ENCODE data around the gene SRBD1. TPM values are rescaled to one million over a fixed set of nuclear protein-coding genes. Genes with fewer than 3 reads are reported as not detected.

Gene SRBD1
- total and polyA plus RNA-seq, 2 of the 8 experiments (the other 6 are each of a cell fraction or from before 2014, with no cell fraction given) = 4.6 to 20.0 TPM

DNA sequence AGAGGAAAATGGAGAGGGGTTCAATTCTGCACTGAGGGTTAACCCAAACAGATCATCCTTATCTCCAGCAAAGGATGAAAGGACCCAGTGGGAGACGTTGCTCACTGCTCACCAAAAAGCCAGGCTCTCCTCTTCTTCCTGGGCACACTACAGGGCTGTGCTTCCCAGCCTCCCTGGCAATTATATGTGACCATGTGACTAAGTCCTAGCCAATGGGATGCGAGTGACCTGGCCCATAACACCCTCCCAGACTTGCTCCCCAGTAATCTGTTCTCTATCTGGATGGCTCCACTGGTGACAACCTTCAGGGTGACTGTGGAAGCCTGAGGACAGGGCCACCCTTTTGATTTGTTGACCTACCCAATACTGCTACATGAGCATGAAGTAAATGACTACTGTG lies 29.5 kb upstream of the SRBD1 start:
- Histone ChIP-seq H2AK5ac (ENCODE audit: low read depth, low read length) (no peak overlapping the region), H2BK15ac (ENCODE audit: low read length) (no peak overlapping the region), H3K9ac (replicated peaks in 1 of 4; ENCODE audit: extremely low read depth in 1 of 4, low read depth in 3 of 4, low read length in 3 of 4) (no peak overlapping the region), H4K5ac (ENCODE audit: insufficient read length, low read depth, low read length) (no peak overlapping the region), H3K23ac (ENCODE audit: insufficient read length) (no peak overlapping the region), H3K4ac (replicated peaks; ENCODE audit: insufficient read length, low read depth, low read length) (no peak overlapping the region), H3K27me3 (replicated peaks in 1 of 4; ENCODE audit: control insufficient read depth in 3 of 4, extremely low read depth in 1 of 4, insufficient read depth in 3 of 4, low read length in 3 of 4) (peaks cover 2 to 20% (median 14%) of the 10 kb centered on the region in 4 experiments), H3K36me3 (ENCODE audit: control insufficient read depth in 2 of 4, insufficient read depth in 4 of 4, low read length in 3 of 4) (no peaks in the 10 kb centered on the region), H4K8ac (ENCODE audit: extremely low read depth, insufficient read depth, low read length) (no peak overlapping the region), H2BK20ac (ENCODE audit: low read length) (no peak overlapping the region), H3K4me1 (replicated peaks in 1 of 4; ENCODE audit: control insufficient read depth in 3 of 4, insufficient read depth in 4 of 4, low read length in 3 of 4) (peaks cover 2 to 8% (median 3%) of the 10 kb centered on the region in 4 experiments; a peak in 4 of 7 replicates), H3K23me2 (ENCODE audit: low read depth, low read length) (peaks cover 1% of the 10 kb centered on the region; the same call in 1 of the 2 replicates), H4K91ac (replicated peaks; ENCODE audit: insufficient read length, low read length) (no peak overlapping the region), H3K14ac (ENCODE audit: insufficient read length) (no peak overlapping the region), H3K79me2 (ENCODE audit: control insufficient read depth in 1 of 2, insufficient read depth in 2 of 2, low read length in 2 of 2) (no peaks in the 10 kb centered on the region), H3K27ac (ENCODE audit: low read depth, low read length) (no peak overlapping the region), H2AFZ (ENCODE audit: low read length) (no peak overlapping the region; the same call in 1 of the 2 replicates), H2BK12ac (ENCODE audit: low read depth, low read length) (no peak overlapping the region), H4K20me1 (replicated peaks in 1 of 2; ENCODE audit: control insufficient read depth in 1 of 2, insufficient read depth in 2 of 2, low read length in 2 of 2) (no peaks in the 10 kb centered on the region), H3K4me3 (ENCODE audit: extremely low read depth in 1 of 4, insufficient read depth in 2 of 4, low read depth in 3 of 4, low read length in 4 of 4) (no peak overlapping the region), H3K18ac (ENCODE audit: extremely low read depth, low read length) (no peak overlapping the region), H2BK120ac (replicated peaks; ENCODE audit: low read depth, low read length) (no peak overlapping the region), H2BK5ac (ENCODE audit: low read depth, low read length) (no peak overlapping the region), H3K4me2 (ENCODE audit: insufficient read depth in 1 of 2, low read depth in 2 of 2, low read length in 2 of 2) (no peak overlapping the region), H3K56ac (replicated peaks; ENCODE audit: insufficient read length, low read depth, low read length) (no peak overlapping the region), H3K79me1 (ENCODE audit: low read depth, low read length) (no peaks in the 10 kb centered on the region), H3K9me3 (ENCODE audit: insufficient read depth in 2 of 2, low read depth in 1 of 2, low read length in 1 of 2) (no peaks in the 10 kb centered on the region)
- WGBS, 2 experiments (ENCODE audit: extremely low coverage in 1 of 2, insufficient coverage in 1 of 2, insufficient read length in 1 of 2, insufficient replicate concordance in 2 of 2, low coverage in 1 of 2, low lambda C conversion rate in 2 of 2, missing lambda C conversion rate in 1 of 2) = 88% methylated on average over 2 of the region's 2 CpGs; no CpG with 5 or more reads in 1 of the 2 experiments
- CTCF ChIA-PET (ENCODE audit: partially characterized antibody) = no interaction called here
- FAIRE-seq = no peak
- no peak for DNase-seq (ENCODE audit: low read depth in 1 of 2, low spot score in 2 of 2)
- TF ChIP-seq NANOG (IDR thresholded peaks at IDR 0.05; ENCODE audit: insufficient read depth, low read depth, low read length, poor library complexity, severe bottlenecking) (no peak), YY1 (IDR thresholded peaks at IDR 0.05; ENCODE audit: low read depth, low read length) (no peak)
- POLR2A ChIA-PET (ENCODE audit: partially characterized antibody) = interaction anchor here (0.5 kb wide), 1 partner anchor 897 kb away, joined by 4 read pairs; no protein-coding TSS in a partner anchor

All from H1 (cell line).